ENCODE measurements around the gene SLC4A7.
"Not testable (repeated sequence)": the region's sequence is repeated elsewhere in the genome, so short reads cannot be mapped to it uniquely, and the experiment has no call there.

Gene SLC4A7

DNA sequence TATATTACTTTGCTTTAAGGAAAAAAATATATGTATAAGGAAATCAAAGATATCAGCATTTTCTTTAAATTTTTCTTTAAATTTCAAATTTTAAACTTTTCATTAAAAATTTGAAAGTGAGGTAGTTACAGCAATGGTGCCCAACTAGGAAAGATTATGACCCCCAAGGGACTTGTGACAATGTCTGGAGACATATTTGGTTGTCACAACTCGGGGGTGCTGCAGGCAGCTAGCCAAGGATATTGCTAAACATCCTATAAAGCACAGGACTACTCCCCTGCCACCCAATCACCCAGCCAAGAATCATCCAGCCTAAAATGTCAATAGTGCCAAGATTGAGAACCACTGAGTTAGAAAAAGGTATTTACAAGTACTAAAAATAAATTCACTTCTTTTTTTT lies 57.3 kb downstream of the SLC4A7 start:
- no peak for DNase-seq

DNA sequence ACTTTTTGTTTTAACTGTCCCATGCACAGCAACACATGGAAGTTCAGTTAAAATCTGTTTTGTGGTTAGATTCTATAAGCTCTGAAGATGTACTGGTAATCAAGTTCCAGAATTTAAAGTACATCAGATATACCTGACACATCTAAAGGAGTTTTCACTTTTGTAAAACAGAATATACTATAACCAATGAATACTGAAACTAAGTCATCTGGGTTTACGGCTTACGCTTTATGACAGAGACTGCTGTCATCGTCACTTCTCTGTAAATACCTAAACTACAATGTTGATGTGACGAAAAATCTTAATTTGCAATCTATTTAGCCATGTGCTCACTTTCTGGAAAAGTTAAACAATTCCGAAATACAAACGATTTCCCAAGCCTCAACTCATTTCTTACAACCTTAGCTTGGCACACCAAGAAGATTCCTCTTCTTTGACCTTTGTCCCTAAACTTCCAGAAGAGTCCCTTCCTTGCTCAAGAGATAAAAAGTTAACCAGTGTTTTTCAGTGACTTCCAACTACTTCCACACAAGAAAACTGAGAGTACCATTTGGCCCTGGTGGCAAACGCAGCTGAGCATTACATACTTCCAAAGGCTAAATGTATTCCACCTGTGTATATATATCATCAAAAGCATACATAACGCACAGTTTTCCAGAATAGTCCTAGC lies 58.2 kb downstream of the SLC4A7 start:
- DNase-seq = no peak

DNA sequence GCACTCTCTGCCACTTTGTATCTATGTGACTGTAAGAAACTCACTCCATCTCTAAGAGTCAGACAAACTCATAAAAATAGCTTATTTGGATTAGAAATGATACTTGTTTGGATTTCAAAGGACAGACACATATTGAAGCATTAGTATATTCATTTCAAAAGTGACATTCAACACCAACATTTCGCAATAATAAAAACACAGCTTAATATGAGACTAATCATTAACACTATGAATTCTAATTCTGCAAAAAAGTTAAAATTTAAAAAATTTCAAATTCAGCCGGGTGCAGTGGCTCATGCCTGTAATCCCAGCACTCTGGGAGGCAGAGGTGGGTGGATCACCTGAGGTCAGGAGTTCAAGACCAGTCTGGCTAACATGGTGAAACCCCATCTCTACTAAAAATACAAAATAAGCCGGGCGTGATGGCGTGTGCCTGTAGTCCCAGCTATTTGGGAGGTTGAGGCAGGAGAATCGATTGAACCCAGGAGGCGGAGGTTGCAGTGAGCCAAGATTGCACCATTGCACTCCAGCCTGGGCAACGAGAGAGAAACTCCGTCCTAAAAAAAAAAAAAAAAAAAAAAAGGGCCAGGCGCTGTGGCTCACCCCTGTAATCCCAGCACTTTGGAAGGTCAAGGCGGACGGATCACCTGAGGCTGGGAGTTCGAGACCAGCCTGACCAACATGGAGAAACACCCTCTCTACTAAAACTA lies 59.2 kb downstream of the SLC4A7 start:
- not testable (repeated sequence) for DNase-seq

DNA sequence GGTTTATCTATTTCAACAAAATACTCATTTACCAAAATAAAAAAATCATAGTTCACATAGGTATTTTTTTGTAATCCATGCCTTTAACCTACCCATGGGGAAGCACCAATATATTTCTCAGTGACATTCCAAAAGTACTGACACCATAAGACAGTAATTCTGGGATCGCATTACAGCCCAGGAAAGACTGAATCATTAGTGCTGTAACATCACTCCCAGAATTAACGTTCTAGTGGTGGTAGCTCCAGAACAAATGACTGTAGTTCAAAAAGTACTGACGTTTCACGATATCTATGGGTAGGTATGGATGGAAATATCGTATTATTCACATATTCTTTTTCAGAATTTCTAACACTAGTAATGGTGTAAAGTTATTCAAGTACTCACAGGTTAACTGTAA lies 60.7 kb downstream of the SLC4A7 start:
- DNase-seq = no peak

DNA sequence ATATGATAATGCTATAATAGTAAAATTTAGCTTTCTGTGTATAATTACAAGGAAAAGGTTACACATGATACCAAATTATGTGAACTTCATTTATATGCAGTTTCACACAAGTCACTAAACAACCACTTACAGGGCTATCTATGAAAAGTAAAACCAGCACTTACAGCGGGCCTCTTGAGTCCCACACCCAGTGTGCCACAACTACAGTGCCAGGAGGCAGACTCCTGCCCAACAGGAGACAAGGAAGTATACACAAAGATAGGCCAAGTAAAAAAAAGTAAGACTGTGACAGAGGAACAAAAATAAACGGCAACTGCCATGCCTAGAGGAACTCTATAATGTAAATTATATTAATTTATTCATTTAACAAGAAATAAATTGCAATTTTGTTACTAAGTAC lies 61.6 kb downstream of the SLC4A7 start:
- no peak for DNase-seq

DNA sequence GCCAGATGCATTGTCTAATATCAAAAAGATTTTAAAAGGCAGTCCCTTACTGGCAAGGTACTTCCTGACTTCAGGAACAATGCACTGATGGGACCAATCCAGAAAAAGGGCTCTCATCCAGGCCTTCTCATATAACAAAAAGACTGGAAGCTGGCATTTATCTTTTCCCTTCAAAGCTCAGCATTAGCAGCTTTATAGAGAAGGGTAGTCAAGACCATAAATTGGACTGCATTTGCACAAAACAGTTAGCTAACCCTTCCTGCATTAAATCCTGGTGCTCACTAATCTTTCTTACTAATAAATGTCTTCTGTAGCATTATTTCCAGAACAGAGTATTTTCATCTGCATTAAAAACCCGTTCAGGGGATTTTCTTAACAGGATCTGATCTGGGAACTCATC lies 69.0 kb downstream of the SLC4A7 start:
- DNase-seq = no peak

DNA sequence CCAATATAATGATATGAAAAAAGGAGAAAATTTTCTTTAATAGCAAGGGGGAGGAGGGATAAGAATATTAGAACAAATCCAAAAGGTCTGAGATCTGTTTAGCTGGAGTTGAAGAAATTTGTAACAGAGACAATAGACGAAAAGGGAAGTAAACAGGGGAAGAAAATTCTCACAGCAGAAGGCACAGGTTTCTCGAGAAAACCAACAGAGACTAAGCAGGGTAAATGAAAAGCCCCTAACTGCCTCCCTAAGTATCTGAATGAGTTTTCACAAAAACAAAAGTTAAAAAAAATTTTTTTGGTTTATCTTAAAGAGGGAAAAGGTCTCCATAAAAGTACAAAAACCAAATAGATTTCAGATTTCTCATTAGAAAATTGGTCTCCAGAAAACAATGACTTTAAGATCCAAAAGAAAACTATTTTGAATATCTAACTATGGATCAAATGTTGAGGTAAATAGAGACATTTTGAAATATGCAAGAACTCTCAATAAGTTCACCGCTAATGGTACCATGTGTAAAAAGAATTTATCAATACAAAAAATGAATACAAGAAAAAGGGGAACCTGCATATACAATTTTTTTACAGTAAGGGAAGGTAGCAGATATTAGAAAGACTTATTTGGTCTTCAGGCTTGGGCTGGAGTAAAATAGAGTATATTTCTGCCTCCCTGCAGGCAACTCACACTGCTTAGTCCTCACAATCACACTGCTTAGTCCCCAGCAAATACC lies 91.1 kb downstream of the SLC4A7 start:
- DNase-seq = no peak

DNA sequence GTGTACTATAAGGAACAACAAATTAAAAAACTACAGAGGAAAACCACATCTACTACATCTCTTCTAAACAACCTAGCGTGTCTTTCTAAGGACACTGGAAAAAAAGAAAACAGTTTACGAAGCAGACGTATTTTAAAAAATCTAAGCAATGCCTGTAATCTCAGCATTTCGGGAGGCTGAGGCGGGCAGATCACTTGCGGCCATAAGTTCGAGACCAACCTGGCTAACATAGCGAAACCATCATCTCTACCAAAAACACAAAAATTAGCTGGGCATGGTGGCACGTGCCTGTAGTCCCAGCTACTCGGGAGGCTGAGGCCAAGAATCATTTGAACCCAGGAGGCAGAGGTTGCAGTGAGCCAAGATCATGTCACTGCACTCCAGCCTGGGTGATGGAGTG lies 91.8 kb downstream of the SLC4A7 start:
- not testable (repeated sequence) for DNase-seq

DNA sequence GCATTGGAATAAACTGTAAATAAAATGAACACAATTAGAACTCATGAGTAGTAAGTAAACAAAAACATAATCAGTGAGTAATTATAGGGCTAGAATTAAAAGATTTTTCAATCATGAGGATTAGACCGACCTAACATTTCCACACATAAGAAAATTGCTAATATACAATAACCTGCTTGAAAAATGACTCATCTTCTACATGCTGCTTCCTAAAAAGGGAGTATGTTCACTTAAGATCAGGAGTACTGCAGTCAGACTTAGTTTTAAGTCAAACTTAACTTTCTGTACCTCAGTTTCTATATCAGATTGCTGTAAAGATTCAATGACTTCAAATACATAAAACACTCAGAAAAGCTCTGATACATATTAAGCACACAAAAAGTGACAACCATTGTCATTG lies 92.4 kb downstream of the SLC4A7 start:
- no peak for DNase-seq

DNA sequence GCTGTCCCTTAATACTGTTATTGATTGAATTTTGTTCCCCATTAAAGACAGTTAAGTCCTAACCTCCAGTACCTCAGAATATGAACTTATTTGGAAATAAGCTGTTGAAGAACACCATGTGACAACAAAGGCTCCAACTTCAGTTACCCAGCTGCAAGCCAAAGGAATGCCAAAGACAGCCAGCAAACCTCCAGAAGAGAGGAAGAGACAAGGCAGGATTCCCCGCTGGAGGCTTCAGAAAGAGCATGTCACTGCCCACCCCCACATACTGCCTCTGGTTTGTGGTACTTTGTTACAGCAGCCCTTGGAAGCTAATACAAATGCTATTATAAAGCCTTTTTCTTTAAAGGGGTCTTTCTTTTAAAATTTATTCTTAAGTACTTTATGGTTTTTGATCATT lies 96.6 kb downstream of the SLC4A7 start:
- no peak for DNase-seq

DNA sequence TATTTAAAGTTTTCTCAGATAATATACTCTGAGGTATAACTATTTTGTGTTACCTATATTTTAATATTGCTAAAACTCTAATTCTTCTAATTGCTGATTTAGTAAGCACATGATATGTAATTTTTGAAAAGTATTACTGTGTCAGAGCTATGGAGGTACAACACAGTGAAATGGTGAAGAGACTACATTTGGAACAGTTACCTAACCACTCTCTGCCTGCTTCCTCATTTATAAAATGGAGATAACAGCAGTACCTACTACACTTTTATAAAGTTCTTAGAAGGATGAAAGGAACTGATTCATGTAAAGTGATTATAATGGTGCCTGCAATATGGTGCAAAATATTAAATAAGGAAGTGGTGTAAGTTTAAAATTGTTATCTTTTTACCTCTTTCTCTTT lies 98.7 kb downstream of the SLC4A7 start:
- no peak for DNase-seq

DNA sequence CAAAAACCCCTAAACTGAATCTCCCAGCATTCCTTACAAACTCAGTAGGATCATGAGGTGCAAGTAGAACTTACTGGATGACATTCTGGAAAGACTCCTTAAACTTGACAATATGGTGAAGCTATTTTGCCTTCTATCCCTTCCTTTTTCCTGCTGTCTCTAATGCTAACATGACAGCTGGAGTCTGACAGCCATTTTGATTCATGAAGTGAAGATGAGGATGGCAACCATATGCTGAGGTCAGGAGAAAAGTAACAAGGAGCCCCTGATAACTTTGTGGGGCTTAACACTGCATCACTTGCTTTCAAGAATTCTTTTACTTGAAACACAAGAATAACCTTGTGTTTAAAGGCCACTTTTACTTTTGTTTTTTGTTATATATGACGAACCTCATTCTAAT lies 100.0 kb downstream of the SLC4A7 start:
- DNase-seq = no peak

DNA sequence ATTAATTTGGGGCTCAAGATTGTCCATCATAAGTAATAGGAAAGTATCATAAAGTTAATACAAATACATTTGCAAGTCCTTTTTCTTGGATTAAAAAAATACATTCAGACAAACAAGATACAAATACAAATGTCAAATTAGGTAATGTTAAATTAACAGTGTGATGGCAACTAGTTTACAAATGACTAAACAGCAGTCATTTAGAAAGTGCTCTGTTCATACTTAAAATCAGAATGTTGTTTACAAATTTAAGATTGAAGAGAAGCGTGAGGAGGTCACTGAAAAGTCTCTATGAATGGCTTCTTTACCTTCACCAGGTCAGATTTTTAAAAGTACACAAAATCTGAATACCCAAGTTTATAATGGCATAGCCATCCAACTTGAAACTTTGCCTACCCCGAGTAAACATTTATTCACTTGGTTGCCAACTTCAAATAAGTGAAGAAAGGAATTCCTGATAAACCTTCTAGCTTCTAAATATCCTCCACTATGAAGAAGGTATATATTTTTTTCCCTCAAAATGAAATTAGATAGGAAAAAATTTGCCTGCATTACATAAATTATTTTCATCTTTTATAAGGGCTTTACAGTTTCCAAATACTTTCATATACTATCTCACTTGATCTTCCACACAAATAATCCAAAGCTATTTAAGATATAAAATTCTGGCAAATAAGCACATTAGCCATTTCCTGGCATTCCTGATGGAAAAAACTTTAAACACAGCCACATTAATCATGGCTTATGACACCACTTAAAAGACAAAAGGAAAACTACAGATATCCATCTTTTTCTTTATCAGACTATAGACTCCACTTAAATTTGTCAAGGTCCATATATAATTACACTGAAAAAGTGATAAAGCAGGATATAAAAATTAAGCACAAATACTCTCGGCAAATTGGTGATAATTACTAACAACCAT lies 103.5 kb downstream of the SLC4A7 start:
- DNase-seq = no peak

DNA sequence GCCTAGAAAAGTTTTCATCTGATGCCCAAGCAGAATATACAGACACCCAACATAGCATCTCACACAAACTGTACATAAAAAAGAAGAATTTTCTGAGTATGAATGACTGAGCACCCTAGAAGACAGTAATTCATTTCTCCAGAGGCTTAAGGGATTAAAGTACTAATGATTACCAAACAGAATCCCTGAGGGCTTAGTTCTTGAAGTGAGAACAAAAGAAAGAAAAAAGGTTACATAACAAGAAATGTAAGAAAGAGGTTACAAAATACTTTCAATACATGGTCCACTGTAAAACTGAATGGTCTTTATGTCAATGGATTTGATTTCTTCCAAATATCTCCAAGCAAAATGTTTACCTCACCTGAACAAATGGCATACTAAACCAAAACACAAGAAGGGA lies 105.9 kb downstream of the SLC4A7 start:
- DNase-seq = no peak

DNA sequence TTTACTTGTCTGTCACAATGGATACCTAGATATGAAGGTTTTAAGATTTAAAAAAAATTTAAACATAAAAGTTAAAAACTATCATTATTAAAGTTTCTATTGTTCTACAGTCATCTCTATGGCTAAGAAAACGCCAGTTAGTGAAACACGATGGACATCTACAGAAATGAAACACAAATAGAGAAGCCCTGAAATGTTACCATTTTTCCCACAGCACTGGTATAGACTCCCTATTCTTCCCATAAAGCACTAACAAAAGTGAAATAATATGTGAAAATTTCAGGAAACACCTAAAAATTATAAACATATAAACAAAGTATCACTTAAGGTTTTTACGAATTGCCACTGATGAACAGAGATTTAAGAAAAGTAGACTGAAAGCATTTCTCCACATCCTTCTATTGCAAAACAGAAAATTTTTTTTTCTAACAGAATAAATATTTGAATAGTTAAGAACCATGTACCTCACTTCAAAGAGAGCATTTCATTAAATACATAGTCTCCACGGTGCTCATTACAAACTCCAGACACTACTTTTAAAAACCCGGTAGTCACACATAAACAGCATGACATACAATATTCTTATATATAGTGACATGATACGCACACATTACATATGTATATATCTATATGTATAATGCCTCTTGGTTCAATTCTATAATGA lies 107.9 kb downstream of the SLC4A7 start:
- DNase-seq = no peak

DNA sequence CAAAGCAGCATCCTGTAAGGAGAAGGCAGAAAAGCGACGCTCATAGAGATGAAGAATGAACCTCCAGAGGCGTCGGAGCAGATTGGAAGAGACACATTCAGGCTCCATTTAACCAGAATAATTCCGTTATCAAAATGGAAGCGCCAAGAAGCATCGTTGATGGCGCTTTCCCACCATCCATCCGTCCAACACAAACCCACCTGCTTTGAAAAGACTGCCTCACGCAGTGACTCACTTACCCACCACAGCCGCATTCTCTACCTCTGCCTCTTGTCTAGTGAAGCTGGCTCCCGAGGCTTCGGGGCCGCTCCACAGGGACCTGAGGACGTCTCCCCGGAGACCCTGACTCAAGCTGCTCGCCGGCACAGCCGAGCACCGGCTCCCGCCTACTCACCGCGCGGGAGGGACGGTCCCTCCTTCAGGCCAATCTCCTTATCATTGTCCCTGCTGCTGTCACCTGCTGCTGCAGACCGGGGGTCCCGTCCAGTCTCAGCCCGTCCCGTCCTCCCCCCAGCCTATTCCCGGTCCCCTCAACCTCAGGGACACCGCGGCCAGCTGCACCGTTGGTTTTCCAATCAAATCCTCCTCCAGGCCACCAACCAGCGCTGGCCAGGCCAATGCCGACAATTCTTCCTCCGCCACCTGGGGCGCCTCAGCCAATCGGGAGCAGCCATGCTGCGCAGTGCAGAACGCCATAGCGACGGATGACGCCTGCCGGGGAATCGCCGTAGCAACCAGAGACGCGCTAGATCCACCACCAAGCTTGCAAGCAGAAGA lies 115.2 kb downstream of the SLC4A7 start, which contains the start of gene NEK10:
TSS of gene NEK10 (minus strand) at position 553 of the 777 bp plus-strand sequence. CDS start 16,501 bp downstream, outside the sequence.
- peak; percentile 92 for DNase-seq

DNA sequence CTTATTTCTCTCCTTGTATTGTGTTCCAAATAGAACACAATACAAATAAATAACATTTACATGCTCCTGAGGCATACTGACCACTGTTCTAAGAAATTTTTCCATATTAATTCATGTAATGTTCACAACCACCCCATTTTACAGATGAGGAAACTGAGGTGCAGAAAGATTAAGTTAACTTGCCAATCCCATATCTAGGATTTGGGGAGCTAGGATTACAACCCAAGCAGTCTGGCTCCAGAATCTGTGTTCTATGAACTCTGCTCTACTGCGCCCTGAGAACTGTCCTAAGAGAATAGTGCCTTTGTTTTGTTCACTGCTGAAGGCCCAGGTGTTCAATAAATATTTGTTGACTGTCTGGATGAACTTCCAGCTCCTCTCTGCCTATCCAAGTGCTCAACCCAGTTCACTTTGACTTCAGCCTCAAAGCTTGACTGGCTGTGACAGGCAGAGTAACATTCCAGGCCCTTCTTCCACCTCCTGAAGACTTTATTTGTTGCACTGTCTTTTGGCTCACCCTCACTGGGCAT lies 118.1 kb downstream of the SLC4A7 start:
- no peak for DNase-seq

DNA sequence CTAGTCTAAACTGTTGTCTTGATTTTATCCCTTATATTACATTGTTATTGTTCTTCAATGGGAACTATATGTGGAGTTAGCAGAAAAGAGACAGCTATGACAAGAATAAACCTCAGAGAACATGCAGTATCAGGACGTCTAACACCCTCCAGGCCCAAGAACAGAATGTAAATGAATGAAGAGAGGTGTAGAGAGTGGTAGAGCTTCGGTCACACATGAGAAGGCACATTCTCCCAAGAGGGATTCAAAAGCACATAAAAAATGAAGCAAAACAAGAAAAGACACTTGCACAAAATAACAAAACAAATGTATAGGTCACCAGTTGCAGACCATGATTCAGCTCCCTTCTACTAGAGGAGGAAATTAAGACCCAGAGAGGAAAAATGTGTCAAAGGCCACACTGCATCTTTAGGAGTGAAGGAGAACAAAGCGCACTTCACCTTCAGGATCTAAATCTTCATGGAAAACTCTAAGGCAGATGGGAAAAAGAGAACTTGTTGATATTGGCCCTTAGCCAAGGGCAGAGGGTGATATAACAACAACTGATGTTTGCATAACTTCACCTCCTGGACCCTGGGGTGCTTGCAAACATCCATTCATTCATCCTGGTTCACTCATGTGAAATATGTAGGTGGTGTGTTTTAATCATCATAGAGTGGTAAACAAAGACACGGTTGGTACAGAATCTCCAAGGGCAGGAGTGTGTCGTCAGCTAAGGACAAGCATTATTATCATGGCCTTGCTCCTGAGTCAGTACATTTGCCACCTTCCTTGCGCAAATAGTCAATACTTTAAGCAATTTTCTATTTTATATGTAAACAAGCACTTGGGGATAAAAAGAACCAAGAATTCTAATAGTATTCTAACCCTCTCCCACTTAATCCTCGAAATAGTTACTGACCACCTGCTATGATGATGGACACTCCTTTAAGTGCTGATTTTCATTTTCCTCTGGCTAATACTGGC lies 123.8 kb downstream of the SLC4A7 start:
- DNase-seq = no peak

DNA sequence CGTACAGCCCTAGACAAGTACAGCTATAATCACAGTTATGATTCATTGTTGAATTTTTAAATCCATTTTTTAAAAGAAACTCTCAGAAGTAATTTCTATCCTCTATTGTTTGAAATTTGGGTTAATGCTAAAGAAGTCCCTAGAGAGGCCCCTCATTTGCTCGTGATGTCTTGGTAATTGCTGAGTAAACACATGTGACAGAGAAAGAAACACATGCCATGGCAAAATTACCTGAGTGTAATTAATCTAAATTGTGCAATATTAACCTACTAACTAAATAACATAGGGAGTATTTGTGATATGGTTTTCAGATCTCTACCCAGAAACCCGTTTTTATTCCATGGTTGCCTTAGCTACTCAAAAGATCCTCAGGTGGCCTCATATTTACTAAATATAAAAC lies 125.8 kb downstream of the SLC4A7 start:
- no peak for DNase-seq

DNA sequence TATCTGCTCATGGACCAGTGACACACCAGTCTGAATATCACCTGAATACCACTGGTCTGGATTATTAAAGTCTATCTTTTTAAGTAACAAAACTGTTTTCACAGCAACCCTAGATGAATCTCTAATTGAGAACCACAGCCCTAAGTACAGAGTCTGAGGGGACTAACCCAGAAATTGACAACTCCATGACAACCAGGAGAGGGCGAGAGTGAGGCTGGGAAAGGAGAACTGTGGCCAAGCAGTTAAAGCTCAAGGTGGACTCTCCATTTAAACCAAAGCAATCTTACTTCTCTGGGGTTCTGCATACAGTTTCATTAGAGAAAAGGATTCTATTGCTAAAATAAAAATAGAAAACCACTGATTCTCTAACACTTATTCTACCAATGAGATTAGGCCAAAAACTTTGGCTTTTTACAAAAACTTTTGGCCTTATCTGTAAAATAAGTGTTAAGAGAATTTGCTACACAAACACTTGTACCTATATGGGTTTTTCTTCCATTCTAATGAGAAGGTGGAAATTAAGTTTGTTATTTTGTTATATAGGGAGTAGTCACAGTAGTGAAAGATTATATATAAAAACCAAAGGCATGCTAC lies 126.4 kb downstream of the SLC4A7 start:
- peak; percentile 67 for DNase-seq
